Upper lobe of right lung (tissue), 1 donor: ENCODE data around the gene ADSL. TPM values are rescaled to one million over a fixed set of nuclear protein-coding genes. Genes with fewer than 3 reads are reported as not detected.

Experiments used
- ATAC-seq: fragments of 200-7000 bp; cut with Tn5 transposase; one replicate; pipeline ENCODE4 v1.9.1; 2020; ENCODE audit warnings: mild to moderate bottlenecking, moderate library complexity
- DNase-seq: peaks from one replicate; pipeline ENCODE4 v3.0.0-alpha.2; 2020
- H3K27ac ChIP-seq: fragments of 200-600 bp; one replicate; pipeline ENCODE4 v1.8.0; 2022
- H3K27me3 ChIP-seq: fragments of 200-600 bp; one replicate; pipeline ENCODE4 v1.8.0; 2022; ENCODE audit warnings: mild to moderate bottlenecking
- H3K36me3 ChIP-seq: fragments of 200-600 bp; one replicate; pipeline ENCODE4 v1.8.0; 2022
- H3K4me1 ChIP-seq: fragments of 200-600 bp; one replicate; pipeline ENCODE4 v1.8.0; 2022
- H3K4me3 ChIP-seq: fragments of 200-600 bp; one replicate; pipeline ENCODE4 v1.8.0; 2022; ENCODE audit warnings: mild to moderate bottlenecking
- H3K9me3 ChIP-seq: fragments of 200-600 bp; one replicate; pipeline ENCODE4 v1.8.0; 2022
- CTCF ChIP-seq: fragments of 200-600 bp; IDR thresholded peaks from one replicate; pipeline ENCODE4 v1.8.0; 2022; ENCODE audit warnings: antibody characterized with exemption
- intact Hi-C: fragments of 100-400 bp; cut with DNase I; formaldehyde crosslinking; loops from one replicate; pipeline ENCODE4 v1.11.0; 2022
- total RNA-seq: library from RNA; stranded (reverse); fragmentation: NEBNext Ultra II Directional; extraction: Animal tissue kit (Norgen Biotek cat#: 25700); gene quantifications from one replicate; pipeline ENCODE4 v1.2.1, GENCODE V29; 2021
- donor health status: DM: no; HTN: yes; CAD: no; lungs with severe emphysema.

The ADSL gene
- total RNA-seq, 1 donor from 2014 or later, result 38.7 TPM

GRCh38 chr22:40313007-40313406 is 33.3 kb upstream of the ADSL start:
- H3K9me3 ChIP-seq, result no peaks in the 10 kb centered on the region
- no peak for TF ChIP-seq CTCF
- intact Hi-C loops, result no loop called here
- no peaks in the 10 kb centered on the region for H3K27me3 ChIP-seq
- H3K27ac ChIP-seq, result no peak overlapping the region
- peaks cover 100% of the 10 kb centered on the region for H3K36me3 ChIP-seq
- H3K4me3 ChIP-seq, result no peak overlapping the region
- ATAC-seq (peak; percentile 67), DNase-seq (no peak)
- H3K4me1 ChIP-seq, result no peaks in the 10 kb centered on the region

GRCh38 chr22:40314041-40314440 is 32.3 kb upstream of the ADSL start:
- intact Hi-C loops, result no loop called here
- no peak overlapping the region for H3K27ac ChIP-seq
- no peaks in the 10 kb centered on the region for H3K27me3 ChIP-seq
- no peak overlapping the region for H3K4me3 ChIP-seq
- DNase-seq (no peak), ATAC-seq (no peak)
- H3K9me3 ChIP-seq, result no peaks in the 10 kb centered on the region
- H3K36me3 ChIP-seq, result peaks cover 93% of the 10 kb centered on the region
- no peak for TF ChIP-seq CTCF
- H3K4me1 ChIP-seq, result no peaks in the 10 kb centered on the region

GRCh38 chr22:40320687-40321086 is 25.6 kb upstream of the ADSL start:
- H3K27ac ChIP-seq, result no peak overlapping the region
- peaks cover 77% of the 10 kb centered on the region for H3K36me3 ChIP-seq
- TF ChIP-seq CTCF, result no peak
- no peak for ATAC-seq
- no peak for DNase-seq
- no peaks in the 10 kb centered on the region for H3K9me3 ChIP-seq
- intact Hi-C loops, result no loop called here
- no peaks in the 10 kb centered on the region for H3K4me1 ChIP-seq
- no peak overlapping the region for H3K4me3 ChIP-seq
- no peaks in the 10 kb centered on the region for H3K27me3 ChIP-seq

- peaks cover 2% of the 10 kb centered on the region for H3K4me1 ChIP-seq
- H3K27me3 ChIP-seq, result no peaks in the 10 kb centered on the region
- H3K27ac ChIP-seq, result no peak overlapping the region
- H3K9me3 ChIP-seq, result no peaks in the 10 kb centered on the region
- ATAC-seq, result no peak
- no peak for DNase-seq
- H3K36me3 ChIP-seq, result peaks cover 72% of the 10 kb centered on the region
- no peak overlapping the region for H3K4me3 ChIP-seq
- intact Hi-C loops, result no loop called here
- TF ChIP-seq CTCF, result no peak
These were observed 24.3 kb upstream of the ADSL start for GRCh38 chr22:40322021-40322420.

GRCh38 chr22:40322818-40323447 is 23.4 kb upstream of the ADSL start:
- Histone ChIP-seq H3K4me3 (no peak overlapping the region), H3K9me3 (no peaks in the 10 kb centered on the region), H3K27me3 (no peaks in the 10 kb centered on the region), H3K27ac (no peak overlapping the region), H3K36me3 (peaks cover 63% of the 10 kb centered on the region), H3K4me1 (peaks cover 6% of the 10 kb centered on the region)
- intact Hi-C loops, result no loop called here
- no peak for DNase-seq
- TF ChIP-seq CTCF, result no peak
- no peak for ATAC-seq

GRCh38 chr22:40323681-40324171 is 22.6 kb upstream of the ADSL start:
- H3K4me3 ChIP-seq, result no peak overlapping the region
- H3K27me3 ChIP-seq, result no peaks in the 10 kb centered on the region
- H3K27ac ChIP-seq, result peak overlapping the region; percentile 43
- no peaks in the 10 kb centered on the region for H3K9me3 ChIP-seq
- ATAC-seq (no peak), DNase-seq (no peak)
- H3K36me3 ChIP-seq, result peaks cover 58% of the 10 kb centered on the region
- peaks cover 6% of the 10 kb centered on the region for H3K4me1 ChIP-seq
- no peak for TF ChIP-seq CTCF
- intact Hi-C loops, result no loop called here
